Measurements from ENCODE around the gene TYK2.

- TF ChIP-seq CTCF (IDR thresholded peaks at IDR 0.05) = no peak
- no peak for TF ChIP-seq POLR2A (IDR thresholded peaks at IDR 0.05)
Observed at GRCh38 chr19:10406191-10406590, 25.8 kb upstream of the TYK2 start.

Measured in ovary (tissue), 3 donors.